MM.1S (cell line): ENCODE data around the gene EOMES.

Experiments used
- CTCF ChIP-seq: fragments of 300-600 bp; sonication (generic); IDR thresholded peaks from 2 replicates; pipeline ENCODE4 v1.5.1; 2016; ENCODE audit warnings: antibody characterized with exemption, low read length, mixed read lengths
- EZH2 ChIP-seq: fragments of 300-600 bp; sonication (generic); optimal IDR thresholded peaks from 2 replicates; pipeline ENCODE3; 2017; ENCODE audit warnings: low read depth, mild to moderate bottlenecking, antibody characterized with exemption, low read length, mixed read lengths

- TF ChIP-seq CTCF (no peak), EZH2 (no peak)
Measured at GRCh38 chr3:27667751-27668150, 54.4 kb downstream of the EOMES start.
